ENCODE measurements around the gene LRP8. TPM values are rescaled to one million over a fixed set of nuclear protein-coding genes. Genes with fewer than 3 reads are reported as not detected.

The LRP8 gene
- polyA plus RNA-seq, 1 of the 3 experiments (the other 2 are of a cell fraction) = 19.9 TPM

GRCh38 chr1:53341521-53341895 is 13.6 kb upstream of the LRP8 start:
- Histone ChIP-seq H3K79me2 (ENCODE audit: insufficient read depth) (no peaks in the 10 kb centered on the region), H3K9me3 (no peaks in the 10 kb centered on the region), H2AFZ (ENCODE audit: low read depth) (no peak overlapping the region), H3K4me1 (ENCODE audit: control insufficient read depth in 1 of 2, insufficient read depth in 2 of 2, low read depth in 1 of 2, low read length in 1 of 2) (peaks cover 0 to 9% of the 10 kb centered on the region in 2 experiments; a peak in 1 of 4 replicates), H3K27ac (ENCODE audit: low read depth in 2 of 2, low read length in 1 of 2) (no peak overlapping the region), H3K36me3 (replicated peaks in 1 of 2; ENCODE audit: control insufficient read depth in 1 of 2, insufficient read depth in 2 of 2, low read length in 1 of 2) (no peaks in the 10 kb centered on the region), H3K27me3 (ENCODE audit: insufficient read depth) (no peaks in the 10 kb centered on the region), H3K4me3 (ENCODE audit: low read depth in 2 of 2, low read length in 1 of 2) (no peak overlapping the region), H3K9ac (no peak overlapping the region), H4K20me1 (ENCODE audit: insufficient read depth) (no peaks in the 10 kb centered on the region), H3K9me2 (no peaks in the 10 kb centered on the region), H3F3A (replicated peaks; ENCODE audit: insufficient read depth) (no peaks in the 10 kb centered on the region), H3K4me2 (no peak overlapping the region)
- DNase-seq = no peak
- CTCF ChIA-PET = no interaction called here
- no peak for TF ChIP-seq REST (IDR thresholded peaks at IDR 0.05; ENCODE audit: low read depth, low read length)
- no peak for TF ChIP-seq CHD2 (IDR thresholded peaks at IDR 0.05; ENCODE audit: low read length, partially characterized antibody)
- no peak for TF ChIP-seq USF2 (IDR thresholded peaks at IDR 0.05; ENCODE audit: borderline replicate concordance, low read depth, low read length)
- no peak for TF ChIP-seq MEF2A (IDR thresholded peaks at IDR 0.05; ENCODE audit: borderline replicate concordance, low read depth)
- TF ChIP-seq GATA2 (CRISPR knock-in tag; IDR thresholded peaks at IDR 0.05) = no peak
- no peak for TF ChIP-seq USF1 (IDR thresholded peaks at IDR 0.05; ENCODE audit: borderline replicate concordance, low read depth)
- WGBS (ENCODE audit: low lambda C conversion rate) = 66% methylated on average over 5 of the region's 5 CpGs
- POLR2A ChIA-PET = no interaction called here

- H3K9me2 ChIP-seq = no peaks in the 10 kb centered on the region
- no peak overlapping the region for H2AFZ ChIP-seq (ENCODE audit: low read depth)
- H3K9ac ChIP-seq = no peak overlapping the region
- H4K20me1 ChIP-seq (ENCODE audit: insufficient read depth) = no peaks in the 10 kb centered on the region
- H3K79me2 ChIP-seq (ENCODE audit: insufficient read depth) = no peaks in the 10 kb centered on the region
- H3K4me2 ChIP-seq = no peak overlapping the region
- ChIA-PET POLR2A (no interaction called here), CTCF (interaction anchor here (1.5 kb wide), 1 partner anchor 53 kb away, joined by 6 read pairs; no protein-coding TSS in a partner anchor)
- H3F3A ChIP-seq (replicated peaks; ENCODE audit: insufficient read depth) = no peaks in the 10 kb centered on the region
- H3K27me3 ChIP-seq (ENCODE audit: insufficient read depth) = no peaks in the 10 kb centered on the region
- H3K9me3 ChIP-seq = no peaks in the 10 kb centered on the region
- H3K4me1 ChIP-seq (ENCODE audit: control insufficient read depth in 1 of 2, insufficient read depth in 2 of 2, low read depth in 1 of 2, low read length in 1 of 2) = peaks cover 0 to 3% of the 10 kb centered on the region in 2 experiments; a peak in 1 of 4 replicates
- no peak for DNase-seq
- TF ChIP-seq FOXM1 (IDR thresholded peaks at IDR 0.05; ENCODE audit: low read depth) (no peak), RAD21 (IDR thresholded peaks at IDR 0.05; ENCODE audit: low read length) (no peak), SMC3 (IDR thresholded peaks at IDR 0.05; ENCODE audit: low read depth, low read length) (no peak), FOSL2 (IDR thresholded peaks at IDR 0.05; ENCODE audit: borderline replicate concordance, low read depth) (no peak), USF1 (IDR thresholded peaks at IDR 0.05; ENCODE audit: borderline replicate concordance, low read depth) (no peak), GATA2 (CRISPR knock-in tag; IDR thresholded peaks at IDR 0.05) (no peak), NFIC (IDR thresholded peaks at IDR 0.05; ENCODE audit: borderline replicate concordance) (no peak), ELF1 (IDR thresholded peaks at IDR 0.05) (no peak), CHD2 (IDR thresholded peaks at IDR 0.05; ENCODE audit: low read length, partially characterized antibody) (no peak)
- H3K4me3 ChIP-seq (ENCODE audit: low read depth in 2 of 2, low read length in 1 of 2) = no peak overlapping the region
- H3K27ac ChIP-seq (ENCODE audit: low read depth in 2 of 2, low read length in 1 of 2) = no peak overlapping the region
- H3K36me3 ChIP-seq (replicated peaks in 1 of 2; ENCODE audit: control insufficient read depth in 1 of 2, insufficient read depth in 2 of 2, low read length in 1 of 2) = no peaks in the 10 kb centered on the region
- 79% methylated on average over 9 of the region's 9 CpGs for WGBS (ENCODE audit: low lambda C conversion rate)
These were observed 13.0 kb upstream of the LRP8 start for GRCh38 chr1:53340660-53341520.

Data from SK-N-SH (cell line).